ENCODE data around the gene ASS1.

DNA sequence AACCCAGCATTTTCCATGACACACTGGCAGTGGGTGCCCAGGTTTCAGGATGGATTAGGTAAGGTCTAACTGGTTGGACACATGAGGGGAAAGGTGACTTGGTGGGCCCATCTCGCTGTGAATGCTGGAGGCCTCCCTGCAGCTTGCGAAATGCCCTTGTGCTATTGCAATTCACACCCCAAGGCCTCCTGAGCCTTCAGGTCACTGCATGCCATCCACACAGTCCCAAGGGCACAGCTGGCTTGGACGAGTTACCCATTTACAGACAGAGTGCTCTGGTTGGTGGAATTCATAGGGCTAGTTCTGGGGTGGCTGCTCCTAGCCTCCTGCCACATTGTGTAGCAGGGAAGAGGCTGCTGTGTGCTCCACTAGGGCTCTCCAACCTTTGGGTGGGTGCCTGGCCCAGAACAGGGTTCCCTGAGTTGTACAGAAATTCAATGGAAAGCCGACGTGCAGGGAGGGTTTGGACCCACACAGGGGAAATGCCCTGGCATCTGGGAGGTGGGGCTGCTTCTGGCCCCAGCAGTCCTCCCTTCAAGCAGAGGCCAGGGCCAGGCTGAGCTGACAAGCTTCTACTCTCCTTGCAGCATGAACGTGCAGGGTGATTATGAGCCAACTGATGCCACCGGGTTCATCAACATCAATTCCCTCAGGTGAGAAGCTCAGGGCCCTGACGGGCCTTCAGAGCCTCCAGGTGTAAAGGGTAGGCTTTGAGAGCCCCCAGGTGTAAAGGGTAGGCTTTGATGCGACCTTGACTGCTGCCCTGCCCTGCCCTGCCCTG, 54.3 kb downstream of the ASS1 start:
- TF ChIP-seq, protein P1, sequence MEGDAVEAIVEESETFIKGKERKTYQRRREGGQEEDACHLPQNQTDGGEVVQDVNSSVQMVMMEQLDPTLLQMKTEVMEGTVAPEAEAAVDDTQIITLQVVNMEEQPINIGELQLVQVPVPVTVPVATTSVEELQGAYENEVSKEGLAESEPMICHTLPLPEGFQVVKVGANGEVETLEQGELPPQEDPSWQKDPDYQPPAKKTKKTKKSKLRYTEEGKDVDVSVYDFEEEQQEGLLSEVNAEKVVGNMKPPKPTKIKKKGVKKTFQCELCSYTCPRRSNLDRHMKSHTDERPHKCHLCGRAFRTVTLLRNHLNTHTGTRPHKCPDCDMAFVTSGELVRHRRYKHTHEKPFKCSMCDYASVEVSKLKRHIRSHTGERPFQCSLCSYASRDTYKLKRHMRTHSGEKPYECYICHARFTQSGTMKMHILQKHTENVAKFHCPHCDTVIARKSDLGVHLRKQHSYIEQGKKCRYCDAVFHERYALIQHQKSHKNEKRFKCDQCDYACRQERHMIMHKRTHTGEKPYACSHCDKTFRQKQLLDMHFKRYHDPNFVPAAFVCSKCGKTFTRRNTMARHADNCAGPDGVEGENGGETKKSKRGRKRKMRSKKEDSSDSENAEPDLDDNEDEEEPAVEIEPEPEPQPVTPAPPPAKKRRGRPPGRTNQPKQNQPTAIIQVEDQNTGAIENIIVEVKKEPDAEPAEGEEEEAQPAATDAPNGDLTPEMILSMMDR (tag by site-specific recombination; IDR thresholded peaks at IDR 0.05) = no peak
- no peak for TF ChIP-seq ZNF768 (tag by site-specific recombination; IDR thresholded peaks at IDR 0.05)
- TF ChIP-seq SP3 (tag by site-specific recombination; IDR thresholded peaks at IDR 0.05) = no peak
- TF ChIP-seq ZNF175 (tag by site-specific recombination; IDR thresholded peaks at IDR 0.05) = no peak
- TF ChIP-seq ZBTB49 (tag by site-specific recombination; IDR thresholded peaks at IDR 0.05; ENCODE audit: low read depth) = no peak
